K562 (cell line): ENCODE measurements around the gene CTNNBL1. TPM values are rescaled to one million over a fixed set of nuclear protein-coding genes. Genes with fewer than 3 reads are reported as not detected.

Experiments used
- BCL6 ChIP-seq: fragments of 250-450 bp; sonication (Bioruptor Pico); IDR thresholded peaks from 2 replicates; pipeline ENCODE4 v1.4.0; 2020
- CTBP1 ChIP-seq: fragments of 450-650 bp; IDR thresholded peaks from 2 replicates; pipeline ENCODE4 v1.6.1; 2016; ENCODE audit warnings: borderline replicate concordance
- ETS2 ChIP-seq: IDR thresholded peaks from 2 replicates; pipeline ENCODE4 v1.6.1; 2016; ENCODE audit warnings: borderline replicate concordance, missing genetic modification characterization, mild to moderate bottlenecking, moderate library complexity, missing compliant biosample characterization; ENCODE audit not compliant: poor library complexity, severe bottlenecking
- ETV1 ChIP-seq: fragments of 450-650 bp; conservative IDR thresholded peaks from 2 replicates; pipeline ENCODE4 v1.6.1; 2016; ENCODE audit warnings: missing genetic modification characterization, control low read depth, low read depth, missing compliant biosample characterization
- ETV5 ChIP-seq: sonication (generic); formaldehyde crosslinking; IDR thresholded peaks from 2 replicates; pipeline ENCODE4 v1.4.0; 2020; ENCODE audit warnings: low read depth, mild to moderate bottlenecking, missing genetic modification reagents
- FOXJ3 ChIP-seq: sonication (generic); formaldehyde crosslinking; IDR thresholded peaks from 2 replicates; pipeline ENCODE4 v1.4.0; 2020; ENCODE audit warnings: mild to moderate bottlenecking, missing genetic modification reagents
- GABPB1 ChIP-seq: sonication (generic); formaldehyde crosslinking; IDR thresholded peaks from 2 replicates; pipeline ENCODE4 v1.8.0; 2022; ENCODE audit warnings: mild to moderate bottlenecking, missing genetic modification reagents
- GTF2A2 ChIP-seq: IDR thresholded peaks from 2 replicates; pipeline ENCODE4 v1.6.1; 2016; ENCODE audit warnings: mild to moderate bottlenecking, missing genetic modification characterization, missing compliant biosample characterization
- MECOM ChIP-seq: fragments of 250-450 bp; sonication (Bioruptor Pico); IDR thresholded peaks from 2 replicates; pipeline ENCODE4 v1.8.0; 2022; ENCODE audit warnings: inconsistent platforms
- NCOR1 ChIP-seq: fragments of 450-650 bp; IDR thresholded peaks from 2 replicates; pipeline ENCODE4 v1.6.1; 2016; ENCODE audit warnings: mild to moderate bottlenecking, moderate library complexity
- NR2C1 ChIP-seq, 2 experiments: fragments of 450-650 bp; IDR thresholded peaks; 2 replicates each; pipeline ENCODE4 v1.6.1; 2017; ENCODE audit warnings: mild to moderate bottlenecking in 2 of 2, antibody characterized with exemption in 1 of 2, inconsistent platforms in 1 of 2, missing compliant biosample characterization in 1 of 2, missing genetic modification characterization in 1 of 2
- NRF1 ChIP-seq, 2 experiments: fragments of 450-650 bp; IDR thresholded peaks in 1 of 2; conservative IDR thresholded peaks in 1 of 2; 2 replicates each; pipeline ENCODE4 v1.6.1; 2014; ENCODE audit warnings: mild to moderate bottlenecking in 2 of 2
- POLR2AphosphoS2 ChIP-seq: IDR thresholded peaks from 2 replicates; pipeline ENCODE4 v1.6.1; 2012; ENCODE audit warnings: low read length, improper control_type of control experiment
- RAD21 ChIP-seq, 2 experiments: fragments of 250-450 bp in 1 of 2; fragments of 450-650 bp in 1 of 2; sonication (Bioruptor Pico) in 1 of 2; formaldehyde crosslinking in 1 of 2; IDR thresholded peaks in 1 of 2; conservative IDR thresholded peaks in 1 of 2; 2 replicates each; pipeline versions ENCODE4 v1.4.0 to v1.8.0; 2020 to 2022; ENCODE audit warnings: mild to moderate bottlenecking in 2 of 2, moderate library complexity in 1 of 2
- RBM17 ChIP-seq: fragments of 200-400 bp; formaldehyde crosslinking; IDR thresholded peaks from 2 replicates; pipeline ENCODE4 v1.6.1; 2017; ENCODE audit warnings: low read depth, mild to moderate bottlenecking, low read length, borderline replicate concordance
- SAP30 ChIP-seq: fragments of 200-600 bp; sonication (generic); IDR thresholded peaks from 2 replicates; pipeline ENCODE4 v1.6.1; 2012; ENCODE audit warnings: borderline replicate concordance, low read depth, mild to moderate bottlenecking, moderate library complexity, low read length, control low read depth, inconsistent platforms; ENCODE audit not compliant: insufficient read depth, poor library complexity, severe bottlenecking
- SMARCE1 ChIP-seq: fragments of 450-650 bp; IDR thresholded peaks from 2 replicates; pipeline ENCODE4 v1.7.1; 2016; ENCODE audit warnings: mild to moderate bottlenecking
- THRAP3 ChIP-seq: fragments of 450-650 bp; IDR thresholded peaks from 2 replicates; pipeline ENCODE4 v1.6.1; 2016; ENCODE audit warnings: mild to moderate bottlenecking, inconsistent platforms, borderline replicate concordance
- ZFP36 ChIP-seq: fragments of 150-350 bp; IDR thresholded peaks from 2 replicates; pipeline ENCODE4 v1.6.1; 2018; ENCODE audit warnings: low read length, low read depth; ENCODE audit not compliant: partially characterized antibody
- ZNF12 ChIP-seq: sonication (generic); formaldehyde crosslinking; IDR thresholded peaks from 2 replicates; pipeline ENCODE4 v1.4.0; 2020; ENCODE audit warnings: mild to moderate bottlenecking, missing genetic modification reagents
- ZNF766 ChIP-seq: fragments of 200-800 bp; sonication (Bioruptor generic); conservative IDR thresholded peaks from 2 replicates; pipeline ENCODE4 v1.6.1; 2016; ENCODE audit warnings: missing genetic modification characterization, missing compliant biosample characterization
- ZNF780A ChIP-seq: fragments of 250-450 bp; sonication (Bioruptor Pico); IDR thresholded peaks from 2 replicates; pipeline ENCODE4 v1.5.0; 2021; ENCODE audit warnings: mild to moderate bottlenecking
- polyA plus RNA-seq, 8 experiments: library from polyadenylated mRNA; depleted of rRNA in 4 of 8; stranded (reverse) in 5 of 8; unstranded in 3 of 8; fragments of >200 nt; fragmentation: Nextera tagmentation in 2 of 8; fragmentation: Illumina TruSeq in 1 of 8; extraction: Ambion mirVana in 2 of 8; extraction: Trizol in 1 of 8; gene quantifications; 2 replicates each; pipeline versions ENCODE4 v1.2.1 to v1.2.3, GENCODE V29; 2011 to 2014; ENCODE audit warnings: inconsistent platforms in 1 of 8, missing spikeins in 1 of 8
- total RNA-seq, 7 experiments: library from RNA; depleted of rRNA in 6 of 7; stranded (reverse); fragments of >200 nt in 6 of 7; fragmentation: Illumina TruSeq in 2 of 7; extraction: Trizol in 2 of 7; gene quantifications; 2 replicates each; pipeline versions ENCODE4 v1.2.1 to v1.2.3, GENCODE V29; 2011 to 2021; ENCODE audit warnings: low replicate concordance in 1 of 7
- TF ChIP-seq, protein P1 (sequence below): sonication (generic); formaldehyde crosslinking; IDR thresholded peaks from 2 replicates; pipeline ENCODE4 v1.9.0; 2022; ENCODE audit warnings: mild to moderate bottlenecking, missing genetic modification reagents
- TF ChIP-seq, protein P2 (sequence below): fragments of 450-650 bp; IDR thresholded peaks from 2 replicates; pipeline ENCODE4 v1.6.1; 2016
- TF ChIP-seq, protein P3 (sequence below): fragments of 200-400 bp; formaldehyde crosslinking; IDR thresholded peaks from 2 replicates; pipeline ENCODE4 v1.6.1; 2017; ENCODE audit warnings: mild to moderate bottlenecking, low read depth, low read length, moderate library complexity
- TF ChIP-seq, protein P4 (sequence below): IDR thresholded peaks from 2 replicates; pipeline ENCODE4 v1.6.1; 2014; ENCODE audit warnings: antibody characterized with exemption

The CTNNBL1 gene
- total and polyA plus RNA-seq, 9 of the 15 experiments (the other 6 are each of a cell fraction or from before 2014, with no cell fraction given): 32.4 to 85.6 (median 43.6) TPM

DNA sequence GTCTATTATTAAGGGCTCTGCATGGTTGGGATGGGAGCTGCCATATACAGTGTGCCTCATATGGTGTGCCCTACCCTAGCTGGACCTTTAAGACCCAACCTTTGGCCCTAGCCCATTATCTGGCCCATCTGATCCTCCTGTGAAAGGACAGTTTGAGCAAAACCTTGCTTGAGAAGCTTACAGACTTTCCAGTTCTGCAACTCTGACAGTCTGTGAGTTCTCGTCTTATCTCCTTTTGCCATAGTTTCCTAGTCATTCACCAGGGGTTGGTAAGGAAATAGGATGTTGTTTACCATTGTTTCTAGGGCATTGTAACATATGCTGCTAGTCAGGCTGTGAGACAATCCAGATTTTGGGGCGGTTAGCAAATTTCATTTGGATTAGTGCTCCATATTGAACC lies 17.2 kb downstream of the CTNNBL1 start (continued):
- TF ChIP-seq ETV1 (no peak), ZNF766 (CRISPR knock-in tag) (no peak), NCOR1 (peak; percentile 47; the same call in 1 of the 2 replicates), ZFP36 (no peak), ZNF12 (no peak), CTBP1 (peak; percentile 30; the same call in 1 of the 2 replicates), SMARCE1 (peak; percentile 32; the same call in 1 of the 2 replicates), NR2C1 (IDR thresholded peaks at IDR 0.05) (no peak), NR2C1 (tag; IDR thresholded peaks at IDR 0.05) (peak; percentile 44; the same call in 1 of the 2 replicates), RAD21 (CRISPR knock-in tag; conservative IDR thresholded peaks at IDR 0.05 in 1 of 2, IDR thresholded peaks at IDR 0.05 in 1 of 2) (no peak), FOXJ3 (peak; percentile 100), BCL6 (CRISPR knock-in tag) (no peak), GTF2A2 (tag) (no peak), GABPB1 (no peak), ETV5 (CRISPR knock-in tag) (no peak), RBM17 (no peak), POLR2AphosphoS2 (no peak), NRF1 (conservative IDR thresholded peaks at IDR 0.05 in 1 of 2, IDR thresholded peaks at IDR 0.05 in 1 of 2) (no peak), THRAP3 (no peak), MECOM (CRISPR knock-in tag) (no peak), ZNF780A (CRISPR knock-in tag) (no peak), ETS2 (tag) (no peak), SAP30 (no peak)
- TF ChIP-seq, protein P1, sequence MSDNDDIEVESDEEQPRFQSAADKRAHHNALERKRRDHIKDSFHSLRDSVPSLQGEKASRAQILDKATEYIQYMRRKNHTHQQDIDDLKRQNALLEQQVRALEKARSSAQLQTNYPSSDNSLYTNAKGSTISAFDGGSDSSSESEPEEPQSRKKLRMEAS (CRISPR knock-in tag): peak; percentile 35; the same call in 1 of the 2 replicates
- TF ChIP-seq, protein P2, sequence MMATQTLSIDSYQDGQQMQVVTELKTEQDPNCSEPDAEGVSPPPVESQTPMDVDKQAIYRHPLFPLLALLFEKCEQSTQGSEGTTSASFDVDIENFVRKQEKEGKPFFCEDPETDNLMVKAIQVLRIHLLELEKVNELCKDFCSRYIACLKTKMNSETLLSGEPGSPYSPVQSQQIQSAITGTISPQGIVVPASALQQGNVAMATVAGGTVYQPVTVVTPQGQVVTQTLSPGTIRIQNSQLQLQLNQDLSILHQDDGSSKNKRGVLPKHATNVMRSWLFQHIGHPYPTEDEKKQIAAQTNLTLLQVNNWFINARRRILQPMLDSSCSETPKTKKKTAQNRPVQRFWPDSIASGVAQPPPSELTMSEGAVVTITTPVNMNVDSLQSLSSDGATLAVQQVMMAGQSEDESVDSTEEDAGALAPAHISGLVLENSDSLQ: peak; percentile 56; the same call in 1 of the 2 replicates
- TF ChIP-seq, protein P3, sequence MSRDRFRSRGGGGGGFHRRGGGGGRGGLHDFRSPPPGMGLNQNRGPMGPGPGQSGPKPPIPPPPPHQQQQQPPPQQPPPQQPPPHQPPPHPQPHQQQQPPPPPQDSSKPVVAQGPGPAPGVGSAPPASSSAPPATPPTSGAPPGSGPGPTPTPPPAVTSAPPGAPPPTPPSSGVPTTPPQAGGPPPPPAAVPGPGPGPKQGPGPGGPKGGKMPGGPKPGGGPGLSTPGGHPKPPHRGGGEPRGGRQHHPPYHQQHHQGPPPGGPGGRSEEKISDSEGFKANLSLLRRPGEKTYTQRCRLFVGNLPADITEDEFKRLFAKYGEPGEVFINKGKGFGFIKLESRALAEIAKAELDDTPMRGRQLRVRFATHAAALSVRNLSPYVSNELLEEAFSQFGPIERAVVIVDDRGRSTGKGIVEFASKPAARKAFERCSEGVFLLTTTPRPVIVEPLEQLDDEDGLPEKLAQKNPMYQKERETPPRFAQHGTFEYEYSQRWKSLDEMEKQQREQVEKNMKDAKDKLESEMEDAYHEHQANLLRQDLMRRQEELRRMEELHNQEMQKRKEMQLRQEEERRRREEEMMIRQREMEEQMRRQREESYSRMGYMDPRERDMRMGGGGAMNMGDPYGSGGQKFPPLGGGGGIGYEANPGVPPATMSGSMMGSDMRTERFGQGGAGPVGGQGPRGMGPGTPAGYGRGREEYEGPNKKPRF: no peak
- TF ChIP-seq, protein P4, sequence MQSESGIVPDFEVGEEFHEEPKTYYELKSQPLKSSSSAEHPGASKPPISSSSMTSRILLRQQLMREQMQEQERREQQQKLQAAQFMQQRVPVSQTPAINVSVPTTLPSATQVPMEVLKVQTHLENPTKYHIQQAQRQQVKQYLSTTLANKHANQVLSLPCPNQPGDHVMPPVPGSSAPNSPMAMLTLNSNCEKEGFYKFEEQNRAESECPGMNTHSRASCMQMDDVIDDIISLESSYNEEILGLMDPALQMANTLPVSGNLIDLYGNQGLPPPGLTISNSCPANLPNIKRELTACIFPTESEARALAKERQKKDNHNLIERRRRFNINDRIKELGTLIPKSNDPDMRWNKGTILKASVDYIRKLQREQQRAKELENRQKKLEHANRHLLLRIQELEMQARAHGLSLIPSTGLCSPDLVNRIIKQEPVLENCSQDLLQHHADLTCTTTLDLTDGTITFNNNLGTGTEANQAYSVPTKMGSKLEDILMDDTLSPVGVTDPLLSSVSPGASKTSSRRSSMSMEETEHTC: no peak
